ENCODE measurements around the gene LTB4R2. TPM values are rescaled to one million over a fixed set of nuclear protein-coding genes. Genes with fewer than 3 reads are reported as not detected.
"Not testable (repeated sequence)": the region's sequence is repeated elsewhere in the genome, so short reads cannot be mapped to it uniquely, and the experiment has no call there.

Gene LTB4R2
- total and polyA plus RNA-seq, 2 experiments from 2014 or later = 0.40 to 12.6 TPM

DNA sequence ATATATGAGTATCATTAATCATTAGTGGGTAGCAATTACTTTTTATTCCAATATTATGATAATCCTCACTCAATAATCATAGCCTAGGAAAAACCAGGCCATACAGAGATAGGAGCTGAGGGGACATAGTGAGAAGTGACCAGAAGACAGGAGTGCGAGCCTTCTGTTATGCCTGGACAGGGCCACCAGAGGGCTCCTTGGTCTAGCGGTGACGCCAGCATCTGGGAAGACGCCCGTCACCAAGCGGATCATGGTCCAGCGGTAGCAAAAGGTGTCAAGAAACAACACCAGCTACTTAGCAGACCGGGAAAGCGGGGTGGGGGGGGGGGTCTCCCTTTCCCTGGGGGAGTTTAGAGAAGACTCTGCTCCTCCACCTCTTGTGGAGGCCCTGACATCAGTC is 18.0 kb downstream of the LTB4R2 start:
- H3K36me3 Mint-ChIP-seq (ENCODE audit: low read depth); H3K79me2 ChIP-seq (replicated peaks; ENCODE audit: insufficient read depth); H3K4me3 Mint-ChIP-seq; H3K27ac Mint-ChIP-seq; H3K9me2 ChIP-seq (ENCODE audit: insufficient read depth); H3K4me1 ChIP-seq (ENCODE audit: insufficient read depth); H3K9me3 Mint-ChIP-seq; H3F3A ChIP-seq (replicated peaks; ENCODE audit: low read depth); ATAC-seq; H3K4me2 ChIP-seq; H2AFZ ChIP-seq; H4K20me1 ChIP-seq (replicated peaks; ENCODE audit: insufficient read depth); H3K4me1 Mint-ChIP-seq; H3K4me3 ChIP-seq; H3K36me3 ChIP-seq (ENCODE audit: insufficient read depth); H3K27ac ChIP-seq (ENCODE audit: low read depth); DNase-seq (ENCODE audit: low spot score): not testable (repeated sequence)
- TF ChIP-seq, protein P1, sequence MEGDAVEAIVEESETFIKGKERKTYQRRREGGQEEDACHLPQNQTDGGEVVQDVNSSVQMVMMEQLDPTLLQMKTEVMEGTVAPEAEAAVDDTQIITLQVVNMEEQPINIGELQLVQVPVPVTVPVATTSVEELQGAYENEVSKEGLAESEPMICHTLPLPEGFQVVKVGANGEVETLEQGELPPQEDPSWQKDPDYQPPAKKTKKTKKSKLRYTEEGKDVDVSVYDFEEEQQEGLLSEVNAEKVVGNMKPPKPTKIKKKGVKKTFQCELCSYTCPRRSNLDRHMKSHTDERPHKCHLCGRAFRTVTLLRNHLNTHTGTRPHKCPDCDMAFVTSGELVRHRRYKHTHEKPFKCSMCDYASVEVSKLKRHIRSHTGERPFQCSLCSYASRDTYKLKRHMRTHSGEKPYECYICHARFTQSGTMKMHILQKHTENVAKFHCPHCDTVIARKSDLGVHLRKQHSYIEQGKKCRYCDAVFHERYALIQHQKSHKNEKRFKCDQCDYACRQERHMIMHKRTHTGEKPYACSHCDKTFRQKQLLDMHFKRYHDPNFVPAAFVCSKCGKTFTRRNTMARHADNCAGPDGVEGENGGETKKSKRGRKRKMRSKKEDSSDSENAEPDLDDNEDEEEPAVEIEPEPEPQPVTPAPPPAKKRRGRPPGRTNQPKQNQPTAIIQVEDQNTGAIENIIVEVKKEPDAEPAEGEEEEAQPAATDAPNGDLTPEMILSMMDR (conservative IDR thresholded peaks at IDR 0.05; ENCODE audit: low read depth in 2 of 2) = peak; percentile 58 to 59
- peak; percentile 83 for TF ChIP-seq CREB1 (CRISPR knock-in tag; IDR thresholded peaks at IDR 0.05; ENCODE audit: low read depth)
- H3K27me3 ChIP-seq (ENCODE audit: insufficient read depth) = peaks cover 47% of the 10 kb centered on the region
- H3K27me3 Mint-ChIP-seq (ENCODE audit: insufficient read depth, low read depth, poor library complexity) = peaks cover 37% of the 10 kb centered on the region

DNA sequence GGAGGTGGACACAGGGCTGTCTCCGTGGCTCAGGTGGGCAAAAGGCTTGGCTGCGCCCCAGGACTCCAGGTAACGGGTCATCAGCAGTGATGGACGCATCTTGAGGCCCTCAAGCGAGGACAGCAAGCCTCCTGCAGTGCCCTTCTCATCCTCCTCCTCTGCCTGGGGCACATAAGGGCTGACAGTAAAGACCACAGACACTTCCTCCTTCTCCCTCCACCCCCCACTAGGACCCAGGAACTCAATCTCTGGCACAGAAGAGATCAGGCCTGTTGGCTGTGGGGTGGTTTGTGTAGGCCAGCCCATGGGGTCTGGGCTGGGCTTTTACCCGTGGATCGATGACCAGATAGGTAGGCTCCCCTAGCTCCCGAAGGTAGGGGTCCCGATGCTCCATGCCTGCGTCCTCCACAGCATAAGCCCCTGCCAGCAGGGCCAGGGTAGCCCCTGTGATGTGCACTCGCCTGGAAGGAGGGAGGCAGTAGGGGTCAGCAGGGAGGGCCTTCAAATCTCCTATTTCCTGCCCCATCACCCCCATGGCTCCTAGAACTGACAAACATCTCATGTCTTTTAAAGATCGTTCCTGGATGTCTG is 19.2 kb downstream of the LTB4R2 start:
- no peaks in the 10 kb centered on the region for H3K9me2 ChIP-seq (ENCODE audit: insufficient read depth)
- H3F3A ChIP-seq (replicated peaks; ENCODE audit: low read depth) = 0 out of 2 replicates have a peak, but pooled peaks cover 8% of the 10 kb centered on the region
- H3K27ac ChIP-seq (ENCODE audit: low read depth) = no peak overlapping the region
- Mint-ChIP-seq H3K4me3 (no peak overlapping the region), H3K4me1 (peaks cover 7% of the 10 kb centered on the region), H3K9me3 (no peaks in the 10 kb centered on the region; the same call in 2 of the 3 replicates), H3K27me3 (ENCODE audit: insufficient read depth, low read depth, poor library complexity) (peaks cover 49% of the 10 kb centered on the region), H3K27ac (no peak overlapping the region), H3K36me3 (ENCODE audit: low read depth) (no peaks in the 10 kb centered on the region; the same call in 2 of the 3 replicates)
- H3K36me3 ChIP-seq (ENCODE audit: insufficient read depth) = no peaks in the 10 kb centered on the region
- no peak overlapping the region for H3K4me2 ChIP-seq
- no peak overlapping the region for H3K4me3 ChIP-seq
- no peaks in the 10 kb centered on the region for H3K79me2 ChIP-seq (replicated peaks; ENCODE audit: insufficient read depth)
- DNase-seq (ENCODE audit: low spot score) (no peak), ATAC-seq (no peak)
- peaks cover 12% of the 10 kb centered on the region; the same call in 1 of the 2 replicates for H3K4me1 ChIP-seq (ENCODE audit: insufficient read depth)
- no peak overlapping the region for H2AFZ ChIP-seq
- peaks cover 52% of the 10 kb centered on the region for H3K27me3 ChIP-seq (ENCODE audit: insufficient read depth)
- no peaks in the 10 kb centered on the region; the same call in 1 of the 2 replicates for H4K20me1 ChIP-seq (replicated peaks; ENCODE audit: insufficient read depth)
- TF ChIP-seq, protein P2, sequence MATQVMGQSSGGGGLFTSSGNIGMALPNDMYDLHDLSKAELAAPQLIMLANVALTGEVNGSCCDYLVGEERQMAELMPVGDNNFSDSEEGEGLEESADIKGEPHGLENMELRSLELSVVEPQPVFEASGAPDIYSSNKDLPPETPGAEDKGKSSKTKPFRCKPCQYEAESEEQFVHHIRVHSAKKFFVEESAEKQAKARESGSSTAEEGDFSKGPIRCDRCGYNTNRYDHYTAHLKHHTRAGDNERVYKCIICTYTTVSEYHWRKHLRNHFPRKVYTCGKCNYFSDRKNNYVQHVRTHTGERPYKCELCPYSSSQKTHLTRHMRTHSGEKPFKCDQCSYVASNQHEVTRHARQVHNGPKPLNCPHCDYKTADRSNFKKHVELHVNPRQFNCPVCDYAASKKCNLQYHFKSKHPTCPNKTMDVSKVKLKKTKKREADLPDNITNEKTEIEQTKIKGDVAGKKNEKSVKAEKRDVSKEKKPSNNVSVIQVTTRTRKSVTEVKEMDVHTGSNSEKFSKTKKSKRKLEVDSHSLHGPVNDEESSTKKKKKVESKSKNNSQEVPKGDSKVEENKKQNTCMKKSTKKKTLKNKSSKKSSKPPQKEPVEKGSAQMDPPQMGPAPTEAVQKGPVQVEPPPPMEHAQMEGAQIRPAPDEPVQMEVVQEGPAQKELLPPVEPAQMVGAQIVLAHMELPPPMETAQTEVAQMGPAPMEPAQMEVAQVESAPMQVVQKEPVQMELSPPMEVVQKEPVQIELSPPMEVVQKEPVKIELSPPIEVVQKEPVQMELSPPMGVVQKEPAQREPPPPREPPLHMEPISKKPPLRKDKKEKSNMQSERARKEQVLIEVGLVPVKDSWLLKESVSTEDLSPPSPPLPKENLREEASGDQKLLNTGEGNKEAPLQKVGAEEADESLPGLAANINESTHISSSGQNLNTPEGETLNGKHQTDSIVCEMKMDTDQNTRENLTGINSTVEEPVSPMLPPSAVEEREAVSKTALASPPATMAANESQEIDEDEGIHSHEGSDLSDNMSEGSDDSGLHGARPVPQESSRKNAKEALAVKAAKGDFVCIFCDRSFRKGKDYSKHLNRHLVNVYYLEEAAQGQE (IDR thresholded peaks at IDR 0.05; ENCODE audit: unreplicated experiment) = no peak
- TF ChIP-seq POLR2AphosphoS5 (IDR thresholded peaks at IDR 0.05; ENCODE audit: low read depth) (no peak), ZNF331 (CRISPR knock-in tag; IDR thresholded peaks at IDR 0.05; ENCODE audit: low read depth) (no peak), CREB1 (CRISPR knock-in tag; IDR thresholded peaks at IDR 0.05; ENCODE audit: low read depth) (no peak), JUNB (IDR thresholded peaks at IDR 0.05; ENCODE audit: unreplicated experiment) (no peak), EZH2 (IDR thresholded peaks at IDR 0.05; ENCODE audit: low read depth, unreplicated experiment) (no peak), EZH2phosphoT487 (IDR thresholded peaks at IDR 0.05; ENCODE audit: unreplicated experiment) (no peak), NANOG (IDR thresholded peaks at IDR 0.05; ENCODE audit: borderline replicate concordance) (no peak)
- TF ChIP-seq, protein P3, sequence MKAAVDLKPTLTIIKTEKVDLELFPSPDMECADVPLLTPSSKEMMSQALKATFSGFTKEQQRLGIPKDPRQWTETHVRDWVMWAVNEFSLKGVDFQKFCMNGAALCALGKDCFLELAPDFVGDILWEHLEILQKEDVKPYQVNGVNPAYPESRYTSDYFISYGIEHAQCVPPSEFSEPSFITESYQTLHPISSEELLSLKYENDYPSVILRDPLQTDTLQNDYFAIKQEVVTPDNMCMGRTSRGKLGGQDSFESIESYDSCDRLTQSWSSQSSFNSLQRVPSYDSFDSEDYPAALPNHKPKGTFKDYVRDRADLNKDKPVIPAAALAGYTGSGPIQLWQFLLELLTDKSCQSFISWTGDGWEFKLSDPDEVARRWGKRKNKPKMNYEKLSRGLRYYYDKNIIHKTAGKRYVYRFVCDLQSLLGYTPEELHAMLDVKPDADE (IDR thresholded peaks at IDR 0.05) = no peak
- TF ChIP-seq, protein P1 (conservative IDR thresholded peaks at IDR 0.05; ENCODE audit: low read depth in 2 of 2) = no peak

Measured in GM23338 (cell line).